Testis (tissue), 3 donors: ENCODE results near the gene ABHD10. TPM values are rescaled to one million over a fixed set of nuclear protein-coding genes. Genes with fewer than 3 reads are reported as not detected.
A peak's percentile ranks its signal among the peaks of the same experiment; 100 is the strongest.

ENCODE experiments used
- DNase-seq: peaks from one replicate; pipeline ENCODE4 v3.0.0-alpha.2; 2019
- H3K27ac ChIP-seq, 2 donors: fragments of 200-600 bp; sonication (generic); one replicate each; pipeline ENCODE4 v1.5.1; 2019
- H3K27me3 ChIP-seq: fragments of 200-600 bp; sonication (generic); one replicate; pipeline ENCODE4 v1.5.1; 2019
- H3K36me3 ChIP-seq: fragments of 200-600 bp; sonication (generic); one replicate; pipeline ENCODE4 v1.5.1; 2017; ENCODE audit warnings: low read depth; ENCODE audit errors: missing control alignments
- H3K4me1 ChIP-seq: fragments of 200-600 bp; sonication (generic); one replicate; pipeline ENCODE4 v1.5.1; 2019
- H3K4me3 ChIP-seq, 2 donors: fragments of 200-600 bp; sonication (generic); one replicate each; pipeline ENCODE4 v1.5.1; 2017 to 2019
- H3K9me3 ChIP-seq: fragments of 200-600 bp; sonication (generic); one replicate; pipeline ENCODE4 v1.5.1; 2017
- POLR2A ChIP-seq: fragments of 450-650 bp; IDR thresholded peaks from one replicate; pipeline ENCODE4 v1.6.1; 2017; ENCODE audit warnings: antibody characterized with exemption, mild to moderate bottlenecking, moderate library complexity
- WGBS, 2 donors: methylation state at CpG; one replicate each; pipeline ENCODE4 v1.1.5; 2018; 5-methylcytosine and 5-hydroxymethylcytosine counted together
- intact Hi-C: fragments of 100-400 bp; cut with DNase I; formaldehyde crosslinking; loops from one replicate; pipeline ENCODE4 v1.15.1; 2023; ENCODE audit warnings: low total_unique reads
- polyA plus RNA-seq: library from polyadenylated mRNA; stranded (reverse); fragments of 350-450 nt; fragmentation: Illumina TruSeq; extraction: RNeasy Lipid Tissue Mini Kit (QIAGEN cat#74804); gene quantifications from one replicate; pipeline ENCODE4 v1.2.3, GENCODE V29; 2014; ENCODE audit warnings: low read depth, low replicate concordance; ENCODE audit not compliant: insufficient read depth
- total RNA-seq, 2 donors: library from RNA; depleted of rRNA; stranded (reverse); fragments of >200 nt; gene quantifications; one replicate each; pipeline ENCODE4 v1.2.3, GENCODE V29; 2016
- TF ChIP-seq, protein P1 (sequence below), 3 experiments: fragments of 450-650 bp in 2 of 3; fragments of 200-600 bp in 1 of 3; sonication (generic) in 1 of 3; IDR thresholded peaks; one replicate each; pipeline ENCODE4 v1.5.1; 2016 to 2019; ENCODE audit warnings: antibody characterized with exemption in 3 of 3, mild to moderate bottlenecking in 2 of 3, moderate library complexity in 1 of 3

The ABHD10 gene
- total and polyA plus RNA-seq, 3 donors from 2014 or later = 38.0 to 43.0 (median 38.4) TPM

DNA sequence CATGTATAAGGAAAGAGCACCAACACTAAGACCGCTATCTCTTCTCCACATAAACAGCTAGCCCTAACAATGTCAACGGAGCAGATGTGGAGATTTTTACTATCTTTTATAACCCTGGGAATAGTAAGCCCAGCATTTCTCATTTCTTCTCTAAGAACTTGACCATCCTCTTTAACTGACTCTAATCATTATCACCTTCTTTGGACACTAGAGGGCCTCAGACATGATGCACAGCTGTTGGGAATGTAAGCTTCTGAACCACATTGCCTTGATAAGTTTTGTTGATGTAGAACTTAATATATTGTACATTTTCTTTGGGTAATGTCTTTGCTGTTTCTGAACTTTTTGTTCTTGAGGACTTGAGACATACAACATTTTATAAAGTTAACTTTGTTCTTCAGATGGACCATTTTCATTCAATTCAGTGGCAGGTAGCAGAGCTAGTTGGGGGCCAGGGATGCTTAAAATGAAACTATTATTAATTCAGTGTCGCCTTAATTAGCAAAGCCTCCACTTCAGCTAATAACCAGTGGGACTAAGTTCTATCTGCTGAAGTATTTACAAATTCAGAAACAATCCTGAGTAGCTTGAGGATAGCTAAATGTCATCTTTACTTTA, 10.3 kb downstream of the ABHD10 start:
- Histone ChIP-seq H3K4me1 (no peaks in the 10 kb centered on the region), H3K27me3 (no peaks in the 10 kb centered on the region), H3K9me3 (no peaks in the 10 kb centered on the region), H3K36me3 (no peaks in the 10 kb centered on the region), H3K4me3 (no peak overlapping the region), H3K27ac (no peak overlapping the region)
- TF ChIP-seq, protein P1, sequence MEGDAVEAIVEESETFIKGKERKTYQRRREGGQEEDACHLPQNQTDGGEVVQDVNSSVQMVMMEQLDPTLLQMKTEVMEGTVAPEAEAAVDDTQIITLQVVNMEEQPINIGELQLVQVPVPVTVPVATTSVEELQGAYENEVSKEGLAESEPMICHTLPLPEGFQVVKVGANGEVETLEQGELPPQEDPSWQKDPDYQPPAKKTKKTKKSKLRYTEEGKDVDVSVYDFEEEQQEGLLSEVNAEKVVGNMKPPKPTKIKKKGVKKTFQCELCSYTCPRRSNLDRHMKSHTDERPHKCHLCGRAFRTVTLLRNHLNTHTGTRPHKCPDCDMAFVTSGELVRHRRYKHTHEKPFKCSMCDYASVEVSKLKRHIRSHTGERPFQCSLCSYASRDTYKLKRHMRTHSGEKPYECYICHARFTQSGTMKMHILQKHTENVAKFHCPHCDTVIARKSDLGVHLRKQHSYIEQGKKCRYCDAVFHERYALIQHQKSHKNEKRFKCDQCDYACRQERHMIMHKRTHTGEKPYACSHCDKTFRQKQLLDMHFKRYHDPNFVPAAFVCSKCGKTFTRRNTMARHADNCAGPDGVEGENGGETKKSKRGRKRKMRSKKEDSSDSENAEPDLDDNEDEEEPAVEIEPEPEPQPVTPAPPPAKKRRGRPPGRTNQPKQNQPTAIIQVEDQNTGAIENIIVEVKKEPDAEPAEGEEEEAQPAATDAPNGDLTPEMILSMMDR (IDR thresholded peaks at IDR 0.05) = peak in 2 of 3 experiments; percentile 46 to 61
- no peak for TF ChIP-seq POLR2A
- WGBS, 2 donors = 69 to 72% methylated on average over 3 of the region's 3 CpGs
- intact Hi-C loops = no loop called here
- no peak for DNase-seq

DNA sequence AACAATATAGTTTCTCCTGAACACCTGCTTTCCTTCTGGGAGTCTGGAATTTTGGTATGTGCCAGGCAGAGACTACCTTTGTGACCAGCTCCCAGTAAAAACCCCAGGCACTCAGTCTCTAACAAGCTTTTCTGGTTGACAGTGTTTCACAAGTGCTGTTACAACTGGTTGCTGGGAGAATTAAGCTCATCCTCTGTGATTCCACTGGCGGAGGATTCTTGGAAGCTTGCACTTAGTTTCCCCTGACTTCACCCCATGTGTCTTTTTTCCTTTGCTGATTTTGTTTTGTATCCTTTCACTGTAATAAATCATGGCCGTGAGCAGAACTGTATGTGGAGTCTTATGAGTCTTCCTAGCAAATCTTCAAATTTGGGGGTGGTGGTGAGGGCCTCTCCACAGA, 14.2 kb downstream of the ABHD10 start:
- no peaks in the 10 kb centered on the region for H3K36me3 ChIP-seq
- DNase-seq = no peak
- TF ChIP-seq POLR2A = no peak
- TF ChIP-seq, protein P1 (IDR thresholded peaks at IDR 0.05) = no peak
- H3K9me3 ChIP-seq = no peaks in the 10 kb centered on the region
- H3K27me3 ChIP-seq = no peaks in the 10 kb centered on the region
- no peak overlapping the region for H3K4me3 ChIP-seq
- no peaks in the 10 kb centered on the region for H3K4me1 ChIP-seq
- no peak overlapping the region for H3K27ac ChIP-seq
- WGBS, 2 donors = 82 to 88% methylated on average over 2 of the region's 2 CpGs
- intact Hi-C loops = no loop called here

DNA sequence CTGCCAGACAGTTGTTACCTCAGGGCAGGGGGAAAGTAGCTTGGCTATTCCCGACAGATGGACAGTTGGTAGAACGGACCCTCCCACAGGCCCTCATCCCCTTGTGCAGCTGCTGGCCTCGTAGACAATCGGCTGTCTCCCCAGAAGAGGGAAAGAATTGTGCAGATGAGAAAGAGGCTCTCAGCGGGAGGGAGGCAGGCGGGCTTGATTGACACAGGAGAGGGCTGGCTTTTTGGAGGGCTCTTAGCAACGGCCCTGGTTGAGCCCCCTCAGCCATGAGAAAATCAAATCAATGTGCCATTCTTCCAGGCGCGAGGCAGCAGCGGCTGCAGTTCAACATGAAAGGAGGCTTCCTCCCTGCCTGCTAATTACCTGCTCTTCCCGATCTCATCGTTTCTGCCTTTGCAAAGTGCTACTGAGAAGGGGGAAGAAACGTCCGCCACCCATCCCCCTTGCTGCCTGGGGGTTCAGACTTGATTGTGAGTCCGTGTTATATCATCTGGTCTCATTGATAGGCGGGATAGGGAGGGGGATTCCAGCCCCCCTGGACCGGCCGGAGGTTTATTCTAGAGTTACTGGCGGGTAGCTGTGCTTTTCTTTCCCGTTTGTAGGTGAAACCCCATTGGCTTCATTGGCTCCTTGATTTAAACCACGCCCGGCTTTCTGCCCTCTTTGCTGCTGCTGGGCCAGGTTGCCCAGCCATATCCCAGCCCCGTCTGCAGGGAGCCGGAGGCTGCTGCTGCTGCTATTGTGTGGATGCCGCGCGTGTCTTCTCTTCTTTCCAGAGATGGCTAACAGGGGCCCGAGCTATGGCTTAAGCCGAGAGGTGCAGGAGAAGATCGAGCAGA, 20.0 kb downstream of the ABHD10 start, which contains the start of gene TAGLN3:
TSS of gene TAGLN3 (plus strand) at position 287 of the 848 bp plus-strand sequence. CDS start at position 788, 501 bp downstream.
- Histone ChIP-seq H3K9me3 (no peaks in the 10 kb centered on the region), H3K4me1 (peaks cover 10% of the 10 kb centered on the region), H3K36me3 (no peaks in the 10 kb centered on the region), H3K4me3 (peak within 1 kb of the TSS; percentile 5 to 36), H3K27ac (no peak within 1 kb of the TSS), H3K27me3 (no peaks in the 10 kb centered on the region)
- TF ChIP-seq POLR2A = no peak
- TF ChIP-seq, protein P1 (IDR thresholded peaks at IDR 0.05) = no peak
- DNase-seq = no peak
- WGBS, 2 donors = 5 to 10% methylated on average over 24 to 30 of the region's 30 CpGs
- intact Hi-C loops = no loop called here

GRCh38 chr3:111999484-112000324, 20.9 kb downstream of the ABHD10 start:
- intact Hi-C loops = no loop called here
- Histone ChIP-seq H3K4me3 (peak overlapping the region; percentile 5 to 36), H3K9me3 (no peaks in the 10 kb centered on the region), H3K27me3 (no peaks in the 10 kb centered on the region), H3K4me1 (peaks cover 10% of the 10 kb centered on the region), H3K36me3 (no peaks in the 10 kb centered on the region), H3K27ac (no peak overlapping the region)
- TF ChIP-seq POLR2A = no peak
- TF ChIP-seq, protein P1 (IDR thresholded peaks at IDR 0.05) = no peak
- DNase-seq = no peak
- WGBS, 2 donors = 26 to 34% methylated on average over 11 to 19 of the region's 19 CpGs
